Panc1 (cell line): ENCODE measurements around the gene KRT4. TPM values are rescaled to one million over a fixed set of nuclear protein-coding genes. Genes with fewer than 3 reads are reported as not detected.

ENCODE experiments used
- ATAC-seq: fragments of 200-7000 bp; cut with Tn5 transposase; 2 replicates; pipeline ENCODE4 v1.9.1; 2020; ENCODE audit warnings: mild to moderate bottlenecking, moderate library complexity
- BruUV-seq: library from RNA; stranded (reverse); fragments of 400-500 nt; replicated peaks from 2 replicates; lab custom pipeline; 2021; lab: Mats Ljungman, UMichigan
- CTCF ChIA-PET: fragments of 300-600 bp; sonication (Branson Sonifier 250); formaldehyde crosslinking; loops from one replicate; lab custom pipeline; 2022; ENCODE audit warnings: antibody characterized with exemption; lab: Charles Lee
- POLR2A ChIA-PET: fragments of 300-600 bp; sonication (Branson Sonifier 250); formaldehyde crosslinking; loops from one replicate; lab custom pipeline; 2022; ENCODE audit warnings: antibody characterized with exemption; lab: Charles Lee
- DNase-seq: peaks from one replicate; pipeline ENCODE4 v3.0.0-alpha.2; 2010; ENCODE audit warnings: low read depth, low spot score
- H3K27ac ChIP-seq: 2 replicates; pipeline ENCODE4 v1.5.1; 2011; ENCODE audit warnings: mild to moderate bottlenecking, low read length, inconsistent platforms
- H3K27me3 ChIP-seq: fragments of 200-500 bp; sonication (Bioruptor generic); 2 replicates; pipeline ENCODE4 v1.6.0; 2014; ENCODE audit warnings: low read length, inconsistent platforms; ENCODE audit not compliant: control insufficient read depth, insufficient read depth
- H3K36me3 ChIP-seq: fragments of 200-500 bp; sonication (Bioruptor generic); 2 replicates; pipeline ENCODE4 v1.5.1; 2014; ENCODE audit warnings: inconsistent platforms, mild to moderate bottlenecking, low read length, moderate library complexity; ENCODE audit not compliant: control insufficient read depth, insufficient read depth
- H3K4me1 ChIP-seq: 2 replicates; pipeline ENCODE4 v1.5.1; 2011; ENCODE audit warnings: inconsistent platforms, mild to moderate bottlenecking, low read length, moderate library complexity; ENCODE audit not compliant: control insufficient read depth, insufficient read depth
- H3K4me3 ChIP-seq, 2 experiments: 2 replicates each; pipeline ENCODE4 v1.5.1; 2011 to 2012; ENCODE audit warnings: low read depth in 2 of 2, low read length in 2 of 2, mild to moderate bottlenecking in 2 of 2, inconsistent platforms in 1 of 2, moderate library complexity in 1 of 2
- H3K9me3 ChIP-seq: fragments of 200-500 bp; sonication (Bioruptor generic); 2 replicates; pipeline ENCODE4 v1.5.1; 2014; ENCODE audit warnings: low read depth, mild to moderate bottlenecking, inconsistent platforms, low read length, moderate library complexity; ENCODE audit not compliant: control insufficient read depth, insufficient read depth
- CTCF ChIP-seq: fragments of 450-650 bp; IDR thresholded peaks from 2 replicates; pipeline ENCODE4 v1.5.1; 2017; ENCODE audit warnings: mild to moderate bottlenecking
- POLR2AphosphoS5 ChIP-seq: IDR thresholded peaks from 2 replicates; pipeline ENCODE4 v1.6.1; 2012; ENCODE audit warnings: mild to moderate bottlenecking, low read depth, low read length, moderate library complexity
- REST ChIP-seq, 2 experiments: IDR thresholded peaks; 2 replicates each; pipeline ENCODE4 v1.6.1; 2011 to 2012; ENCODE audit warnings: low read depth in 2 of 2, control low read depth in 1 of 2, low read length in 1 of 2, mild to moderate bottlenecking in 1 of 2, moderate library complexity in 1 of 2; ENCODE audit not compliant: insufficient read depth in 1 of 2
- SIN3A ChIP-seq: IDR thresholded peaks from 2 replicates; pipeline ENCODE4 v1.6.1; 2012; ENCODE audit warnings: low read depth, mild to moderate bottlenecking, low read length, moderate library complexity, borderline replicate concordance; ENCODE audit not compliant: insufficient read depth
- TCF7L2 ChIP-seq: IDR thresholded peaks from 2 replicates; pipeline ENCODE4 v1.6.1; 2011; ENCODE audit warnings: mild to moderate bottlenecking, low read depth, low read length, inconsistent platforms
- in situ Hi-C: cut with HindIII; loops from 2 replicates; pipeline ENCODE4 v1.10.0; 2016; ENCODE audit warnings: low sequenced_read_pairs, low pct_unique_long_range_greater_than_20kb
- intact Hi-C: fragments of 100-400 bp; cut with micrococcal nuclease; formaldehyde crosslinking; loops from one replicate; pipeline ENCODE4 v1.10.0; 2022; ENCODE audit not compliant: unreplicated experiment
- total RNA-seq: library from RNA; stranded (reverse); gene quantifications from one replicate; pipeline ENCODE4 v1.2.1, GENCODE V29; 2021; ENCODE audit not compliant: unreplicated experiment

KRT4 gene
- total RNA-seq, 1 experiment from 2014 or later, result 0.15 TPM

DNA sequence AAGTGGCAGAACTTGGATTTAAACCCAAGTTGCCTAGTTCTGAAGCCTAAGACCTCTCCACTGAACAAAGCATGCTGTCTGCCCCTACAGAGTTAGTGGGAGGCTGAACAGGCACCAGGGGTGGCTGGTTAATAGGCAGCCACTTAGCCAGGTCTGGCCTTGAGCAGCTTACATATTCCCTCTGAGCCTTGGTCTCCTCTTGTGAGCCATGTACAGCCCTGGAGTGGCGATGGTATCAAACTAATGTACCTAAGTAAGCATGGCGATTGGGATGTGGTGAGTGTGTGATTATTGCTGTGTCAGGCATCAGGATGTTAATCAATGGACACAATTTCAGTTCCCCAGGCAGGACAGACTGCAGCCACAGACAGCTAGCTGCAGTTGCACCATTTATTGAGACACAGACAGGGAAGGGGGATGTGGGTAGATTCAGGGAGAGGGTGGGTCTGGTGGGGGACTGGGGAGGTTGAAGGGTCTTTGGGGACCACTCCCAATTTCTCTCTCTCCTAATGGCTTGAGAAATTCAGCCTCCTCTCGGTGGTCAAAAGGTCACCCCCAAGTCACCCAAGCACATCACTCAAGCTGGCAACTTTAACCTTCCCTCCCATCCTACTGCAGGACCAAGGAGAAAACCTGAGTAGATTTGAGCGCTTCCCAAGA lies 7.3 kb upstream of the KRT4 start:
- no peak for ATAC-seq
- Histone ChIP-seq H3K36me3 (no peaks in the 10 kb centered on the region), H3K27ac (no peak overlapping the region), H3K9me3 (no peaks in the 10 kb centered on the region), H3K4me3 (no peak overlapping the region), H3K4me1 (peaks cover 7% of the 10 kb centered on the region), H3K27me3 (no peaks in the 10 kb centered on the region)
- CTCF ChIA-PET, result no interaction called here
- no peak for DNase-seq
- in situ Hi-C loops, result no loop called here
- TF ChIP-seq CTCF (no peak), SIN3A (no peak), TCF7L2 (no peak), REST (IDR thresholded peaks at IDR 0.05; ENCODE audit: insufficient read depth in 1 of 2, low read depth in 2 of 2, low read length in 1 of 2) (no peak), POLR2AphosphoS5 (no peak)
- intact Hi-C loops, result no loop called here
- POLR2A ChIA-PET, result no interaction called here
- no TSS peak for BruUV-seq

- ChIA-PET CTCF (no interaction called here), POLR2A (no interaction called here)
- intact Hi-C loops (no loop called here), in situ Hi-C loops (no loop called here)
- ATAC-seq (no peak), DNase-seq (no peak)
- Histone ChIP-seq H3K4me3 (no peak overlapping the region), H3K27me3 (no peaks in the 10 kb centered on the region), H3K4me1 (peaks cover 7% of the 10 kb centered on the region), H3K9me3 (no peaks in the 10 kb centered on the region), H3K36me3 (no peaks in the 10 kb centered on the region), H3K27ac (no peak overlapping the region)
- no peak for TF ChIP-seq REST (IDR thresholded peaks at IDR 0.05; ENCODE audit: insufficient read depth in 1 of 2, low read depth in 2 of 2, low read length in 1 of 2)
- TF ChIP-seq TCF7L2, result no peak
- no peak for TF ChIP-seq CTCF
- no peak for TF ChIP-seq SIN3A
- no peak for TF ChIP-seq POLR2AphosphoS5
- BruUV-seq, result no TSS peak
Observed at GRCh38 chr12:52820521-52820920, 6.6 kb upstream of the KRT4 start.
